GM21529 (cell line): ENCODE results near the gene FLACC1.
"Not testable (repeated sequence)": the region's sequence is repeated elsewhere in the genome, so short reads cannot be mapped to it uniquely, and the experiment has no call there.

Experiments used
- ATAC-seq: cut with Tn5 transposase; IDR thresholded peaks from one replicate; pipeline ENCODE4 v1.9.1; 2021; ENCODE audit not compliant: unreplicated experiment

FLACC1 gene, protein sequence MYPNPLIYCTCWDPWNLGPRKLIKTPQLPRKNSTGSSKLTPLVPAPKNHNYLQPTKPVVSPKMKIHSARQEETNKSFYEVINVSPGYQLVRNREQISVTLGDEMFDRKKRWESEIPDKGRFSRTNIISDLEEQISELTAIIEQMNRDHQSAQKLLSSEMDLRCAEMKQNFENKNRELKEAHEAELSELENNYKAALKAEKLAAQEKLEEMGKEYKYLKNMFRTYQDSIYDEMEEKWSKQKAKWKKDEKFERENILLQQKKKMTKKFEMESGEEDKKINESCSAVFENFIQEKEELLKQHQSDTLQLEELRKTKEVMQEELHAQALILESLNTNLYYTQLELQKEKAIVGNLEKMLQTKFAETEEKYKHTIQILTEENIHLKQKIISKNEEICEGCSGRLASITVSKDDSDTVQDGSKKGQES

DNA sequence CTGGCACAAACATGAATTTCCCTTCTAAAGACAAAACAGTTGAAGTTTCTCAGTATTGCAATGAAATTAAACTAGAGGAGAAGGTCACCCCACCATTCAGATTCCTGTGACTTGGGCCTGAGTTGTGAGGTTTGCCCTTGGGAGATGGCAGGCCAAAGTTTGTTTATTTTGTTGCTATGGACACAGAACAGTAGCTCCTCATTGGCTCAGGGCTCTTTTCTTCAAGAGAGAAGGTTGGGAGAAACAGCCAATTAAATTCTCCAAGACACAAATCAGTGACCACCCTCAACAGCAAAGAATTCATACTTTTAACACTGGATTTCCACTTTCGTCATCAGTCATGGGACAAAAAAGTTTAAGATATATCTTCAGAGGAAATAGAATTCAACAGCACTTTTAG lies at the start of gene FLACC1:
Gene FLACC1, minus strand, starts transcription at position 125 of the 400 bp plus-strand sequence. CDS start 5,941 bp downstream, outside the sequence.
- no peak for ATAC-seq

DNA sequence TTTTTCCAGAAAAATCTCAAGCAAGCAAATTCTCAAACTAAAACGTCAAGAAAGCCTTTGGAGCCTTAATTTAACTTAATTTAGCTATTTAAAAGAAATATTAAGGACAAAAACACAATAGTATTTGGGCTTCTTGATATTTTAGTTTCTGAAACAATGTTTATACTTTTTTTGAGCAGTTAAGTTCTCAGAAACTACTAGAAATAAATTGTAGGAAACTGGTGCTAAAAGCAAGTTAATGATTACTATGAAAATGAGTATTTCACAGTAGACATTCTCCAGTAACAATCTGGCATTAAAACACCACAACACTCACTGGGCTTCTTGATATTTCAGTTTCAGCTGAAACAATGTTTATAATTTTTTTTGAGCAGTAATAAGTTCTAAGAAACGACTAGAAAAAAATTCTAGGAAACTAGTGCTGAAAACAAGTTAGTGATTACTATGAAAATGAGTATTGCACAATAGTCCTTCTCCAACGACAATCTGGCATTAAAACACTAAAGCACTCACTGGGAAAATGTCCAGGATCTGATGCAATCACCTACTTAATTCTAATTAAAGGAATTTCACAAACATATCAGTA lies 49.0 kb upstream of the FLACC1 start:
- no peak for ATAC-seq

- no peak for ATAC-seq
These were observed 47.6 kb upstream of the FLACC1 start for GRCh38 chr2:201404699-201405280.

GRCh38 chr2:201403880-201404279 lies 46.7 kb upstream of the FLACC1 start:
- no peak for ATAC-seq

GRCh38 chr2:201402651-201403562 lies 45.8 kb upstream of the FLACC1 start:
- ATAC-seq: no peak

DNA sequence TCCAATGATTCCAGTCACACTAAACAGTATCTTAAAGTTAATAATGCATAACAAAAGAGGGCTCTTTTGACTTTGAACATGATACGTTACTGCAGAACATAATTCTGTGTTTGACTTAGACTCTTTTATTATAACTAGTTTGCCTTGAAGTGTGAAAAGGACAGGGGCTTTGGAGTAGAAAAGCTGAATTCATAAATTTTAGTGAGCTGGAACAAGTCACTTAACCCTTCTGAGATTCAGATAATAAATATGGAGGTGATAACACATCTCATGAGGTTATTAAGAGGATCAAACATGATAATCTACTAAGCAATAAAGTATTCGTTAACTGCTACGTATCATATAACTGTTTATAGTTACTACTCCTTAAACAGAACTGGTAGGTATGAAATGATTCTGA lies 44.7 kb upstream of the FLACC1 start:
- ATAC-seq: no peak

DNA sequence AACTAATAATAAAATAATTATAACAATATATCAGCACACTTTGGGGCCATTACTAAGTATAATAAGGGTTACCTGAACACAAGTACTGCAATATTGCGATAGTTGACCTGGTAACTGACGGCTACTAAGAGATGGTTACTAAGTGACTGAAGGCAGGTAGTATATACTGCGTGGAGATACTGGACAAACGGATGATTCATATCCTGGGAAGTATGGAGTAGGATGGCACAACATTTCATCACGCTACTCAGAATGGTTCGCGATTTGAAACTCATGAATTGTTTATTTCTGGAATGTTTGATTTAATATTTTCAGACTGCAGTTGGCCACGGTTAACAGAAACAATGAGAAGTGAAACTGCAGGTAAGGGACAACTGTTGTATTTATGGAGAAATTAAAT lies 39.5 kb upstream of the FLACC1 start:
- no peak for ATAC-seq

GRCh38 chr2:201383136-201383535 lies 26.0 kb upstream of the FLACC1 start:
- ATAC-seq: no peak

DNA sequence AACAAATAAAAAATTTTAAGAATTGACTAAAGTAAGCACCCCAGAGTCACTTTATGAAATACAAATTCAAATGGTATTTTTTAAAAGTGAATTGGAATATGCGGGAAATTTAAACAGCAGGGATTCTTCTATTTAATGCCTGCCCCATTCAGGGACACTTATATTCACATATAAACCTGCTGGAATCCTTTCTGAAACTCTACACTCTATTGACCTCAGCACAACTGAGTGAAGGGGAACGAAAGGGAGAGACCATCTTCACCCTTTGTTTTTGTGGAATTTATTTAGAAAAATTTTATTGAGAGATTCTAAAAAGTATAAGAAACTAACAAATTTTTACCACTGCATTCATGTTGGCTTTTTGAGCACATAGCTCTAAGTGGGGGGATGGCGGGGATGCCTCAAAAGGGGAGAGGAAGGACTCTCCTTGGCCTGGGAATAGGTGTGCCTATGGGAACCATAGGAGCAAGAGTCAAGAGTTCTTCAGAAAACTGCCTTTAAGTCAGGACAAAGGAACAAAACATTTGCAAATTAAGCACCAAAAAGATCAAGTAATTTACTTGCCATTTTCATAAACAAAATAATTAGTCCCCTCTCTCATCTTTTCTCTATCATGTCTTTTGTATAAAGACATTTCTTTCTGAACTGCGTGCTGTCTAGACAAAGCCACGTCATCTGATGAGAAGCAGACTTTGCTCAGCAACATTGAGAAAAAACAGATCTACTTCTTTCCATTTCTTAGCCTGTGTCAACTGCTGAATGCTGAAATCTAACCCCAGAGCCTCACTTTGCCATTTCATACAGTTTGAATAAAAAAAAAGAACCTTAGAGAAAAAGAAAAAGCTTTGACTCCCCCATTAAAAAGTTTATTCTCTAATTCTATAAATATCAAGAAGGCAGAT lies 21.6 kb upstream of the FLACC1 start:
- no peak for ATAC-seq

GRCh38 chr2:201377218-201377617 lies 20.1 kb upstream of the FLACC1 start:
- no peak for ATAC-seq

GRCh38 chr2:201369775-201370174 lies 12.6 kb upstream of the FLACC1 start:
- ATAC-seq: no peak

GRCh38 chr2:201369318-201369717 lies 12.2 kb upstream of the FLACC1 start:
- not testable (repeated sequence) for ATAC-seq

GRCh38 chr2:201366146-201366545 lies 9.0 kb upstream of the FLACC1 start:
- ATAC-seq: no peak

DNA sequence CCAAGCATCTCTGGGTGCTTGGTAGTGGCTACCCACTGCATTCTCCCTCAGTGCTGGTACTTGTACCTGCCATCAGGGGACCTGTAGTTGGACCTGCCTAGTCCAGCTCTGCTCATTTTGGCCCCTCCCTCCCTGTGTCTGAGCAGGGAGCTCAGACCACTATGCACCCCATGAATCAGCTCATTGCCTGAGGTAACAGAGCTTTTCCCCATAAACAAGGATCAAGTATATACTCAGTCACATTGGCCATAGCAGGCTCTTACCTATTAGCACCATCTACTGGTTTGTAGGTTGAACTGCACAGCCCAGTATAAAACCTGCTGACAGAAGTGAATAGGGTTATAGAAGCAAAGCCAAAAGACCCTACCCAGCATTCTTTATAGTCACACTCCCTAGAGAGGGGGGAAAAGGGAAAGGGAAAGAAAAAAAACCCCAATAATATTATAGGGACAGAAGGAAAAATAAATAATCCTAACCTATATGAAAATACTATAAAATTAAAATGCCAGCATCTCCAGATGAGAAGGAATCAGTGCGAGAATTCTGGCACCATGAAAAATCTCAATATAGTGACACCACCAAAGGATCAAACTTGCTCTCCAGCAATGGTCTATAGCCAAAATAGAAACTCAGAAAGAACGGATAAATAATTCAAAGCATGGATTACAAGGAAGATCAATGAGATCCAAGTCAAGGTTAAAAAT lies 6.9 kb upstream of the FLACC1 start:
- ATAC-seq: peak; percentile 87

DNA sequence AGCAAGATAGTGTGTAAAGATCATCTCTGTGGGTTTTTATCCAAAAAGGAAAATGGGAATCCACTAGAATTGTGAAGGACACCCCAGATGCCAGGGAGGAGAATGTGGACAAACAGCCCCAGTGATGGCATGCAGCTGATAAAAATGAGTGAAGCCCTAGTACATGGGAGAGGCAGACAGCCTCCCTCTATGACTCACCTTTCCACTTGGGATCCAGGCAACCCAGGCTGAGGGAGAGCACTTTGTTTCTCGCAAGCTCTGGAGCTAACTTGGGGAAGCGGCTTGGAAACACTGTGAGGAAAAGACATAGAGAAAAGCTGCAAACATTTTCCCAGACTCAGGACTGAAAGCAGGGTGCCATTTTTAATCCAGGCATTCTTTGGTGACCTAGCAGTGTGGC lies 5.3 kb upstream of the FLACC1 start:
- ATAC-seq: no peak

DNA sequence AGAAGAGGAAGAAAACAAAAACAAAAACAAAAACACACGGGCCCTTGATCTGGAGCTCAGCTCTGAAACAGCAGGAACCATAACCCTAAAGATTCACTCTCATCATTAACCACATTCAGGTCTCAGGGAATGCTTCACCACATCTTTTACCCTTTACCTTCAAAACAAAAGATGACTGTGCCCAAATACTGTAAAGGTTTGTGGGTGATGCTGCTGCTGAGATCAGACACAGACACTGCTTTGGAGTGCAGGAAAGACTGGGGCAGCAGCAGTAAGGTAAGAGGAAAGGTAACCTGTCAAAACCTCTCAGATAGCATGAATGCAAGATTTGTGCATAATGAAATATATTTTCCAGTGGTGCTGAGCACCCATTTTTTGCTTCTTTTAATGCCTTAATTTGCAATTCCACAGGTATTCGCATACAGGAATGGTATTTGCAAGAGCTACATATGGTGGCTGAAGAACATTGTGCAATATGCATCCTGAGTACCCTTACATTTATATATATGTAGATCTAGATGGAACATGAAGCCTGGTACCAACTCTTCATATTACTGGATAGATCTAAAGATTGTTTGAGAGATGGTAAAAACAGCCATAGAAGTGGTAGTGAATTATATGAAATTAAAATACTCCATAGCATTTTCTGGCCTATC lies 4.1 kb upstream of the FLACC1 start:
- no peak for ATAC-seq

- no peak for ATAC-seq
These were observed 3.1 kb upstream of the FLACC1 start for GRCh38 chr2:201360256-201360655.

DNA sequence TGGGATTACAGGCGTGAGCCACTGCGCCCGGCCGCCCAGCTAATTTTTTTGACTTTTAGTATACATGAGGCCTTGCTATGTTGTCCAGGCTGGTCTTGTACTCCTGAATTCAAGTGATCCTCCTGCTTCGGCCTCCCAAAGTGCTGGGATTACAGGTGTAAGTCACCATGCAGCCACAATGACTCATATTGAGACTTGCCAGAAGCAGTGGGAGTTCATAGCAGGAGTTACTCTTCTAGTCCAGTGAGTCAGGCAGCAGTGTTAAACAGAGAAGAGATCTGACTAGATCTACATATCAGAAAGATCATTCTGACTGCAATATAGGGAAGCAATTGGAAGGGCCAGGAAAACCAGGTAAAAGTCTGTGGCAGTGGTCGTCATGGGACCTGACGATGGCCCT lies 1.5 kb upstream of the FLACC1 start:
- no peak for ATAC-seq

GRCh38 chr2:201353116-201353515 lies 4.0 kb downstream of the FLACC1 start:
- ATAC-seq: no peak
